ENCODE data around the gene CNN2.

The CNN2 gene

GRCh38 chr19:994516-994915 is 31.9 kb upstream of the CNN2 start:
- in situ Hi-C loops (cut with HindIII; ENCODE audit: low sequenced_read_pairs): no loop called here
- DNase-seq (ENCODE audit: low read depth): no peak
- H3K4me3 ChIP-seq (ENCODE audit: low read depth, low read length): no peak overlapping the region
- no peak for TF ChIP-seq CTCF (IDR thresholded peaks at IDR 0.05; ENCODE audit: low read depth, low read length, missing control alignments)

GRCh38 chr19:995051-995827 is 31.2 kb upstream of the CNN2 start:
- H3K4me3 ChIP-seq (ENCODE audit: low read depth, low read length): no peak overlapping the region
- no peak for TF ChIP-seq CTCF (IDR thresholded peaks at IDR 0.05; ENCODE audit: low read depth, low read length, missing control alignments)
- in situ Hi-C loops (cut with HindIII; ENCODE audit: low sequenced_read_pairs): no loop called here
- peak; percentile 23 for DNase-seq (ENCODE audit: low read depth)

DNA sequence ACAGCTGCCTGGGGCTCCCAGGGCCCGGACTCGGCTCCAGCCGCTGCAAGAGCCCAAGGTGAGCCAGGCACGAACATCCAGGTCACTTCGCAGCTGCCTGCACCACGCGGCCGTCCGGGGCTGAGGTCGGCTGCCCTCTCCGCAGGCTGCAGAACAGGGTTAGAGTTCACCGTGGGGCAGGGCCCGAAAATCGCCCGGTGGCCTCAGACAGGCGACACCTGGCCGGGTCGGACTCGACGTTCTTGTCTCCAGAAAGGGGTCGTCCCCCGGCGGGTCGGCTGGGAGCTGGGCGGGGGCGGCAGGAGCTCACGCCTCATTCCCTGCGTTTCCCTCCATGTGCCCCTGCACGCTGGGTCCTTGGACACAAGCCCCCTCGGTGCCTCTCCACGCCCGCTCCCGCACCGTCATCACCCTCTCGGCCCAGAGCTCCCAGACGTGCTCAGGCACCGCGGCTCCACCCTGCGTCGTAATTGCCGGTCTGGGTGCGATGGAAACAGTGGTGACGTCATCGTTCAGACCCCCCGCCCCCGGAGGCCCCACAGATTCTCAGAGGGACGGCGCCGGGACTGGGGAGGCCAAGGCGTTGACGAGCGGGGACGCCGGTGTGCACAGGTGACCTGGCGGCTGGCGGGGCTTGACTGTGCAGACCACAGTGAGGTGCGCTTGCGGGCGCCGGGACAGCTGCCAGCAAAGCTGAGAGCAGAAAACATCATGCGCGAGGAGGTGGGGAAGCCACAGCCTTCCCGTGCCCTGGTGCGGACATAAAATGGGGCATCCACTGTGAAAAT is 30.2 kb upstream of the CNN2 start:
- in situ Hi-C loops (cut with HindIII; ENCODE audit: low sequenced_read_pairs): no loop called here
- no peak for TF ChIP-seq CTCF (IDR thresholded peaks at IDR 0.05; ENCODE audit: low read depth, low read length, missing control alignments)
- H3K4me3 ChIP-seq (ENCODE audit: low read depth, low read length): no peak overlapping the region
- DNase-seq (ENCODE audit: low read depth): no peak

DNA sequence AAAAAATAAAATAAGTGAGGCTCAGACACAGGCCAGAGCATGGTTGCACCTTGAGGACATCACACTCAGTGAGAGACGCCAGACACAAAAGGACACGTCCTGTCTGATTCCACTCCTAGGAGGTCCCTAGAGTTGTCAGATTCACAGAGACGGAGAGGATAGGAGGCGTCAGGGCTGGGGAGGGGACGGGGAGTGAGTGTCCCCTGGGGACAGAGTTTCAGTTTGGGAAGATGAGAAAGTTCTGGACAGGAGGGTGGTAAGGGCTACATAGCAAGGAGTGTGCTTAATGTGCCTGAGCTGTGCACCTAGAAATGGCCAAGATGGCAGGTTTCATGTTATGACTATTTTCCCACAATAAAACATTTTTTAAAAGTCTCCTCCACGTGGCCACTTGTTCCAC is 28.3 kb upstream of the CNN2 start:
- no peak for TF ChIP-seq CTCF (IDR thresholded peaks at IDR 0.05; ENCODE audit: low read depth, low read length, missing control alignments)
- in situ Hi-C loops (cut with HindIII; ENCODE audit: low sequenced_read_pairs): no loop called here
- no peak for DNase-seq (ENCODE audit: low read depth)
- H3K4me3 ChIP-seq (ENCODE audit: low read depth, low read length): no peak overlapping the region

- DNase-seq (ENCODE audit: low read depth): no peak
- no peak for TF ChIP-seq CTCF (IDR thresholded peaks at IDR 0.05; ENCODE audit: low read depth, low read length, missing control alignments)
- in situ Hi-C loops (cut with HindIII; ENCODE audit: low sequenced_read_pairs): no loop called here
- no peak overlapping the region for H3K4me3 ChIP-seq (ENCODE audit: low read depth, low read length)
Observed at GRCh38 chr19:999379-999719, 27.1 kb upstream of the CNN2 start.

DNA sequence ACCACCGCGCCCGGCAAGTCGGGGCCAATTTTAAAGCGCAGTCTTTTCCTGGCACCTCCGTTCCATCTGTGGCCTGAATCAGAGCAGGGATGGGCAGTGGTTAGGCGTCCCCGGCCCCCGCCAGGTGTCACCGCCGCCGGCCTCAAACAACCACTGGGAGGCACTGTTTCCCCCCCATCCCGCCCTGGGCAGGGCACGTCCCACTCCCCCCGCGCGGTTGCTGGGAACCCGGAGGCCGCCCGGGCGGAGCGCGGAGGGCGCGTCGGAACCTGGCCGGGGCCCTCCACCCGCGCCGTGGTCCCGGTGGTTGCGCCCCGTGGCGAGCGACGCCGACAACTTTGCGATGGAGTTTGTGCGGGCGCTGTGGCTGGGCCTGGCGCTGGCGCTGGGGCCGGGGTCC is 26.3 kb upstream of the CNN2 start, which contains the start of gene GRIN3B:
TSS of gene GRIN3B (plus strand) at position 325 of the 400 bp plus-strand sequence. CDS start at position 344, 19 bp downstream.
- no peak within 1 kb of the TSS for H3K4me3 ChIP-seq (ENCODE audit: low read depth, low read length)
- in situ Hi-C loops (cut with HindIII; ENCODE audit: low sequenced_read_pairs): no loop called here
- no peak for DNase-seq (ENCODE audit: low read depth)
- TF ChIP-seq CTCF (IDR thresholded peaks at IDR 0.05; ENCODE audit: low read depth, low read length, missing control alignments): peak; percentile 46
